ENCODE results near the gene IFNB1.

IFNB1 gene

GRCh38 chr9:21070171-21070571 lies 7.6 kb downstream of the IFNB1 start:
- DNase-seq: peak; percentile 96

GRCh38 chr9:21060919-21061561 lies 16.7 kb downstream of the IFNB1 start:
- DNase-seq: peak; percentile 78

- peak; percentile 18 for DNase-seq
Observed at GRCh38 chr9:21056931-21057330, 20.8 kb downstream of the IFNB1 start.

- no peak for DNase-seq
Observed at GRCh38 chr9:21053851-21054250, 23.9 kb downstream of the IFNB1 start.

- DNase-seq: no peak
Observed at GRCh38 chr9:21047281-21047691, 30.5 kb downstream of the IFNB1 start.

- no peak for DNase-seq
Observed at GRCh38 chr9:21043841-21044240, 33.9 kb downstream of the IFNB1 start.

GRCh38 chr9:21042466-21042865 lies 35.3 kb downstream of the IFNB1 start:
- no peak for DNase-seq

GRCh38 chr9:21039302-21039701 lies 38.4 kb downstream of the IFNB1 start:
- DNase-seq: no peak

GRCh38 chr9:21037278-21037677 lies 40.5 kb downstream of the IFNB1 start:
- no peak for DNase-seq

- DNase-seq: no peak
Observed at GRCh38 chr9:21031808-21032183, 45.9 kb downstream of the IFNB1 start.

GRCh38 chr9:21031091-21031807 lies 46.5 kb downstream of the IFNB1 start, which contains the start of gene HACD4:
HACD4 (minus strand) TSS chr9:21031640; CDS start chr9:21031590, 50 bp downstream.
- DNase-seq: peak; percentile 39

- DNase-seq: peak; percentile 64
Observed at GRCh38 chr9:21030389-21031035, 47.2 kb downstream of the IFNB1 start.

- DNase-seq: no peak
Observed at GRCh38 chr9:21029661-21030060, 48.1 kb downstream of the IFNB1 start.

GRCh38 chr9:21028466-21028865 lies 49.3 kb downstream of the IFNB1 start:
- DNase-seq: peak; percentile 53

GRCh38 chr9:21027295-21027694 lies 50.4 kb downstream of the IFNB1 start:
- peak; percentile 64 for DNase-seq

Data from fibroblast of skin of scalp (primary cell).